Spleen (tissue), 7 donors: ENCODE results near the gene ZNF524.

Experiments
- CTCF ChIP-seq, 11 experiments: fragments of 200-600 bp in 7 of 11; fragments of 450-650 bp in 4 of 11; sonication (generic) in 4 of 11; IDR thresholded peaks in 8 of 11; conservative IDR thresholded peaks in 3 of 11; 1 replicate in 7 of 11; 2 replicates in 4 of 11; pipeline versions ENCODE4 v1.4.0 to v1.8.0; 2016 to 2021; ENCODE audit warnings: antibody characterized with exemption in 11 of 11, inconsistent platforms in 4 of 11, mild to moderate bottlenecking in 1 of 11
- POLR2A ChIP-seq, 3 donors: fragments of 450-650 bp; IDR thresholded peaks; one replicate each; pipeline ENCODE4 v1.5.1; 2017; ENCODE audit warnings: antibody characterized with exemption in 3 of 3, mild to moderate bottlenecking in 1 of 3
- POLR2AphosphoS5 ChIP-seq, 3 donors: sonication (generic); formaldehyde crosslinking; IDR thresholded peaks; one replicate each; pipeline ENCODE4 v1.5.1; 2017; ENCODE audit warnings: antibody characterized with exemption in 3 of 3
- donor health status: DM: no; HTN: no; CAD: no; lungs with moderate emphysema.
- donor health status: DM: no; HTN: no; CAD: no.
- donor health status: DM: no; HTN: no; CAD: no.

- TF ChIP-seq CTCF (IDR thresholded peaks at IDR 0.05 in 8 of 11, conservative IDR thresholded peaks at IDR 0.05 in 3 of 11) = no peak
- peak in 1 of 3 donors; percentile 56 for TF ChIP-seq POLR2AphosphoS5 (IDR thresholded peaks at IDR 0.05)
- no peak for TF ChIP-seq POLR2A (IDR thresholded peaks at IDR 0.05)
Measured at GRCh38 chr19:55614711-55615542, 14.8 kb downstream of the ZNF524 start.
